NCI-H1092 (cell line): Measurements from ENCODE around the gene DCTD.

Experiments used
- DNase-seq: peaks from one replicate; lab custom pipeline; 2025; lab: John Stamatoyannopoulos, UW

DCTD gene

DNA sequence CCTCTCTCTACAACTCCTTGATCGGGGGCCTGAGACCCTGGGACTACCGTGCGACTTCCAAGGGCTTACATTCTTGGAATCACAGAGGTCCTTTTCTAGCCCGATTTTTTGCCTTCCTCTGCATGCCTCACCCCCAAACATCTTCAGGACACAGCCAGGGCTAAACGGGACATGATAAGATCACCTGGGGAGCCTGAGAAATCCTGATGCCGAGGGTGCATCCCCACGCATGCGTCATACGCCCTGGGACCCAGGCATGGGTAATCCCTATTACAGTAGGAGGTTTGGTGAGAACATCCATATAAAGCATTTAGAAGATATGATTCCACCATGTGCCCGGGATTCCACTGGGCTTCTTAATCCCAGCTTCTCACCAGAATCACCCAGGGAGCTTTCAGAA is 77.1 kb downstream of the DCTD start:
- DNase-seq = no peak
